Karpas-422 (cell line): Measurements from ENCODE around the gene BTBD1. TPM values are rescaled to one million over a fixed set of nuclear protein-coding genes. Genes with fewer than 3 reads are reported as not detected.
"Not testable (repeated sequence)": the region's sequence is repeated elsewhere in the genome, so short reads cannot be mapped to it uniquely, and the experiment has no call there.

ENCODE experiments used
- DNase-seq: peaks from one replicate; pipeline ENCODE4 v3.0.0-alpha.2; 2015
- H2AFZ ChIP-seq: fragments of 200-600 bp; sonication (generic); 2 replicates; pipeline ENCODE4 v1.6.1; 2014; ENCODE audit warnings: antibody characterized with exemption, low read length, mixed read lengths
- H3K27ac ChIP-seq: fragments of 200-600 bp; sonication (generic); 2 replicates; pipeline ENCODE4 v1.5.1; 2014; ENCODE audit warnings: mild to moderate bottlenecking, low read length, moderate library complexity
- H3K27me3 ChIP-seq: fragments of 200-600 bp; sonication (generic); 2 replicates; pipeline ENCODE4 v1.6.1; 2014; ENCODE audit warnings: low read length, mixed read lengths
- H3K36me3 ChIP-seq: fragments of 200-600 bp; sonication (generic); 2 replicates; pipeline ENCODE4 v1.6.1; 2014; ENCODE audit warnings: low read length, mixed read lengths; ENCODE audit not compliant: insufficient read depth
- H3K4me1 ChIP-seq: fragments of 200-600 bp; sonication (generic); 2 replicates; pipeline ENCODE4 v1.6.1; 2014; ENCODE audit warnings: mild to moderate bottlenecking, low read length, mixed read lengths
- H3K4me2 ChIP-seq: fragments of 200-600 bp; sonication (generic); 2 replicates; pipeline ENCODE4 v1.6.1; 2014; ENCODE audit warnings: low read length, low read depth, mild to moderate bottlenecking; ENCODE audit not compliant: poor library complexity, severe bottlenecking
- H3K4me3 ChIP-seq: fragments of 200-600 bp; sonication (generic); 2 replicates; pipeline ENCODE4 v1.5.1; 2014; ENCODE audit warnings: mild to moderate bottlenecking, antibody characterized with exemption, low read length, mixed read lengths
- H3K79me2 ChIP-seq: fragments of 200-600 bp; sonication (generic); 2 replicates; pipeline ENCODE4 v1.6.1; 2014; ENCODE audit warnings: mild to moderate bottlenecking, low read length, mixed read lengths
- H3K9ac ChIP-seq: fragments of 200-600 bp; sonication (generic); 2 replicates; pipeline ENCODE4 v1.6.0; 2014; ENCODE audit warnings: low read length
- H3K9me2 ChIP-seq: fragments of 200-600 bp; sonication (generic), shearing (Covaris generic); replicated peaks from 2 replicates; pipeline ENCODE4 v1.6.0; 2014; ENCODE audit warnings: mild to moderate bottlenecking, low read length, moderate library complexity; ENCODE audit not compliant: insufficient read depth
- H3K9me3 ChIP-seq: fragments of 300-700, 200-600 bp; sonication (generic); 2 replicates; pipeline ENCODE4 v1.6.1; 2014; ENCODE audit warnings: low read length, mixed read lengths
- H4K20me1 ChIP-seq: fragments of 200-600 bp; sonication (generic); 2 replicates; pipeline ENCODE4 v1.6.1; 2014; ENCODE audit warnings: mild to moderate bottlenecking, antibody characterized with exemption, low read length, low read depth; ENCODE audit not compliant: insufficient read depth
- total RNA-seq: library from RNA; depleted of rRNA; stranded (reverse); fragments of >200 nt; shearing (Covaris generic); gene quantifications from 2 replicates; pipeline ENCODE4 v1.2.3, GENCODE V29; 2014; ENCODE audit warnings: low replicate concordance

Gene BTBD1
- total RNA-seq, 1 experiment from 2014 or later = 140 TPM

DNA sequence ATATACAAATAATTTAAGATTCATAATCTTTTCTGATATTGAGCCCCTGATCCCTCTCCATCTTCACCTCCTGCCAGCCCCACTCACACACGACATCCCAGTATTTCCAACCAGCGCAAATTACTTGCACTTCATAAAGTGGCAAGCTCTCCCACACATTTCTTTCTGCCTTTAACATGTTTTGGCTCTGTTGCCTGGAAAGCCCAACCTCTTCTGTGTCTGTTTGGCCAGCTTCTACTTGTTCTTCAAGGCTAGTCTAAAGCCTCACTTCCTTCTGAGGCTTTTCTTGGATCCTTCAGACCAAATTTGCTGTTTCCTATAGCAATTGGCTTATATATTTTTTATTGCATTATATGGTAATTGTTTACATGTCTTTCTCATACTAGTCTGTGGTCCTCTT, 35.3 kb upstream of the BTBD1 start:
- no peaks in the 10 kb centered on the region for H3K27me3 ChIP-seq

DNA sequence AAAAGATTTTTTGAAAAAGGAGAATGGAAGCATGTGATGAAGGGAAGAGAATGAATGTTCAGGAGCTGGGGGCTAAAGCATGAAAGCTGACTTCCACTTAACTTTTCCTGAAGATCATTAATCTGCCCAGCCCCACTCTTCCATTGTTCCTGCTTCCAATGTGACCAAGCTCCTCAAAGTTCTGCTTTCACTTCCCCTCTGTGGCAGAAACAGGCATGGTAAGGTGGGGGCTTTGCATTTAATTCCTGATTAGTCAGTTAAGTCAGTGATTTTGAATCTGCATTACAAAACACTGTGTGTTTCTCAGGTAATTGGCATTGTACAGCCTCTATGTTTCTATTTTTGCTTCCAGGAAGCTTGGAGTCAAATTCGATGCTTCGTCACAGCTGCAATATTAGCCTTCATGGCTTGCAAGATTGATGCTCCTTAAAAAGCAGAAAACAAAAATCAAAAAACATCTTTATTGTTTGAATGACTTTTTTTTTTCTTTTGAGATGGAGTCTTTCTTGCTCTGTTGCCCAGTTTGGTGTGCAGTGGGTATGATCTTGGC, 33.1 kb upstream of the BTBD1 start:
- H3K27me3 ChIP-seq = no peaks in the 10 kb centered on the region
- H3K4me2 ChIP-seq = no peak overlapping the region
- H3K79me2 ChIP-seq = no peaks in the 10 kb centered on the region
- H3K9me2 ChIP-seq = no peaks in the 10 kb centered on the region
- H3K27ac ChIP-seq = no peak overlapping the region
- H3K9me3 ChIP-seq = no peaks in the 10 kb centered on the region
- H3K36me3 ChIP-seq = no peaks in the 10 kb centered on the region
- H3K9ac ChIP-seq = no peak overlapping the region
- DNase-seq = no peak
- H2AFZ ChIP-seq = no peak overlapping the region
- H3K4me1 ChIP-seq = no peaks in the 10 kb centered on the region
- H4K20me1 ChIP-seq = no peaks in the 10 kb centered on the region
- no peak overlapping the region for H3K4me3 ChIP-seq

More for the DNA sequence above, 35.3 kb upstream of the BTBD1 start:
- Histone ChIP-seq H2AFZ (no peak overlapping the region), H3K79me2 (no peaks in the 10 kb centered on the region), H3K4me1 (no peaks in the 10 kb centered on the region), H3K27ac (no peak overlapping the region), H4K20me1 (no peaks in the 10 kb centered on the region), H3K9ac (no peak overlapping the region), H3K4me3 (no peak overlapping the region), H3K36me3 (no peaks in the 10 kb centered on the region), H3K9me3 (no peaks in the 10 kb centered on the region), H3K9me2 (no peaks in the 10 kb centered on the region), H3K4me2 (no peak overlapping the region)
- no peak for DNase-seq

DNA sequence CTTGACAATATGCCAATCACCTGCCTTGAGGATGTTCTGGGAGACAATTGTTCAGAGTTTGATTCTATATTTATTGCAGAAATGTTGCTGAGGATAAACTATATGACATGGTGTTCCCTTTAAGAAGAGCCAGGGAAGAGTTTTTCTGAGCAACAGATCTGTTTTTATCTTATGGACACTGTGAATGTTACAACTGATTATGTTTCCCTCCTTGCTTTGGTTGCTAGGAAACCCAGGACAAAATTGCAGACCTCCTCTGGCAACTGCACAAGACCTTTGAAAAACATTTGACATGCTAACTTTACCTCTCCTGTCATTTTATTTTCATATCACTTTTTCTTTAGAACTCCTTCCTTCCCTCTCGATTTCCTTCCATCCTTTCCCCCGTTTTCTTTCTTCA, 32.2 kb upstream of the BTBD1 start:
- no peak overlapping the region for H3K9ac ChIP-seq
- H3K79me2 ChIP-seq = no peaks in the 10 kb centered on the region
- no peaks in the 10 kb centered on the region for H3K36me3 ChIP-seq
- no peaks in the 10 kb centered on the region for H3K9me2 ChIP-seq
- no peaks in the 10 kb centered on the region for H3K4me1 ChIP-seq
- no peak overlapping the region for H3K4me2 ChIP-seq
- DNase-seq = no peak
- H3K4me3 ChIP-seq = no peak overlapping the region
- no peak overlapping the region for H3K27ac ChIP-seq
- no peak overlapping the region for H2AFZ ChIP-seq
- H3K27me3 ChIP-seq = no peaks in the 10 kb centered on the region
- no peaks in the 10 kb centered on the region for H4K20me1 ChIP-seq
- no peaks in the 10 kb centered on the region for H3K9me3 ChIP-seq

DNA sequence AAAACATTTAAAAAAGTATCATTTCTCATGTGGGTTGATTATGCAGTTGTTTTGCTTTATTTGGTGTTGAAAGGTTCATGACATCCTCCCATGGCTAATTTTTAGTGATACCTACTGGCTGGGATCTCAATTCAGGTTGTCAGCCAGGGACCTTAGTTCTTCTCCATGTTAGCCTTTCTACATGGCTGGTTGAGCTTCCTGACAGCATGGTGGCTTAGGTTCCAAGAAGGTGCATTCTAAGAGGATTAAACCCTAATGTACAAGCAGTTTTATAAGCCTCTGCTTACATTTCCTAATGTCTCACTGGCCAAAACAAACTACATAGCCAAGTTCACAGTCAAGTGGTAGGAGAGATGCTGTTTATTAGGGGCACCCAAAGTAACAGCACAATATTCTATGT, 31.0 kb upstream of the BTBD1 start:
- DNase-seq = no peak
- Histone ChIP-seq H3K4me2 (no peak overlapping the region), H3K9ac (no peak overlapping the region), H3K9me3 (no peaks in the 10 kb centered on the region), H3K27me3 (no peaks in the 10 kb centered on the region), H2AFZ (no peak overlapping the region), H3K36me3 (no peaks in the 10 kb centered on the region), H4K20me1 (no peaks in the 10 kb centered on the region), H3K9me2 (no peaks in the 10 kb centered on the region), H3K79me2 (no peaks in the 10 kb centered on the region), H3K4me1 (no peaks in the 10 kb centered on the region), H3K4me3 (no peak overlapping the region), H3K27ac (no peak overlapping the region)

DNA sequence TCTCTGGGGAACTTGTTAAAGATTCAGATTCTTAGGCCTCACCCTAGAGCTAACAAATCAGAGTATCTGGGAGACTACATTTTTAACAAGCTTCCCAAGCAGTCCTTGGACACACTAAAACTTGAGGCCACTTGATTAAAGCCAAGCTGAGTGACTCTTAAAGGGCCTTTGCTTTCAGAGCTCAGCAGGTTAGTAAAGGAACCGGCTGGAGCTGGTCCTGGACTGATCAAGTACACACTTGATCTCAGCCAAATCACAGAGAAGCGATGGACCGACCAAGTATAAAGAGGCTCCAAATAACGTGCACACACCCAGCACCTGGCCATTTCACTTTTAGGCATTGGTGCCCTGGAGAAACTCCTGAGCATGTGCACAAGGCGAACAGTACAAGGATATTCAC, 27.5 kb upstream of the BTBD1 start:
- no peak overlapping the region for H3K4me2 ChIP-seq

GRCh38 chr15:83092309-83092976, 25.4 kb upstream of the BTBD1 start:
- Histone ChIP-seq H2AFZ (no peak overlapping the region), H3K4me1 (no peaks in the 10 kb centered on the region), H3K9me3 (no peaks in the 10 kb centered on the region), H4K20me1 (no peaks in the 10 kb centered on the region), H3K4me2 (no peak overlapping the region), H3K36me3 (no peaks in the 10 kb centered on the region), H3K79me2 (no peaks in the 10 kb centered on the region), H3K9me2 (no peaks in the 10 kb centered on the region), H3K27me3 (no peaks in the 10 kb centered on the region), H3K4me3 (no peak overlapping the region), H3K9ac (no peak overlapping the region), H3K27ac (no peak overlapping the region)
- peak; percentile 44 for DNase-seq

More for the DNA sequence above, 27.5 kb upstream of the BTBD1 start:
- Histone ChIP-seq H3K79me2 (no peaks in the 10 kb centered on the region), H3K9me2 (no peaks in the 10 kb centered on the region), H3K9ac (no peak overlapping the region), H3K4me3 (no peak overlapping the region), H3K27ac (no peak overlapping the region), H3K4me1 (no peaks in the 10 kb centered on the region), H3K9me3 (no peaks in the 10 kb centered on the region), H4K20me1 (no peaks in the 10 kb centered on the region), H3K27me3 (no peaks in the 10 kb centered on the region), H3K36me3 (no peaks in the 10 kb centered on the region), H2AFZ (no peak overlapping the region)
- no peak for DNase-seq

- H3K4me2 ChIP-seq, H3K9me3 ChIP-seq, H4K20me1 ChIP-seq, DNase-seq, H3K9me2 ChIP-seq, H3K36me3 ChIP-seq, H3K27ac ChIP-seq, H2AFZ ChIP-seq, H3K4me1 ChIP-seq, H3K27me3 ChIP-seq, H3K9ac ChIP-seq, H3K79me2 ChIP-seq, H3K4me3 ChIP-seq: not testable (repeated sequence)
Measured at GRCh38 chr15:83091965-83092308, 24.9 kb upstream of the BTBD1 start.

DNA sequence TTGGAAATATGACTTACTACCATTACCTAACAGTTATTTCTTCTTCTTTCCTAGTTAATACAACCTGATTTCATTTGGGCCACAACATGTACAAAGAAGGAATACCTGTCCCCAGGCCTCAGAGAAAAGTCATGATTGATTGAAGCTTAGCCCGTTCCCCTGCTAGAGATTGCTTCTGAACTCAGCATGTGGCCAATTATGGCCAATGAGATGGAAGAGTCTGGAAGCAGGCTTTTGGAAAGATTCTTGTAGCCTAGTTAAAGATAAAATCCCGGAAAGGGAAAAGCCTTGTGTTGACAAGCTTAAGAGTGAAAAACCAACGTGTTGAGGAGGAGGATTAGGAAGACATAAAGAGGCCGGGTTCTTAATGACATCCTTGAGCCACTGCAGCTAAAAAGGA, 23.4 kb upstream of the BTBD1 start:
- no peak overlapping the region for H3K27ac ChIP-seq
- H2AFZ ChIP-seq = no peak overlapping the region
- no peak overlapping the region for H3K4me2 ChIP-seq
- no peak overlapping the region for H3K4me3 ChIP-seq
- no peaks in the 10 kb centered on the region for H3K9me3 ChIP-seq
- H3K9me2 ChIP-seq = no peaks in the 10 kb centered on the region
- no peaks in the 10 kb centered on the region for H4K20me1 ChIP-seq
- no peaks in the 10 kb centered on the region for H3K27me3 ChIP-seq
- H3K36me3 ChIP-seq = no peaks in the 10 kb centered on the region
- H3K9ac ChIP-seq = no peak overlapping the region
- no peaks in the 10 kb centered on the region for H3K4me1 ChIP-seq
- DNase-seq = no peak
- no peaks in the 10 kb centered on the region for H3K79me2 ChIP-seq
